GM19240 (cell line): Measurements from ENCODE around the gene FNIP2.
"Not testable (repeated sequence)": the region's sequence is repeated elsewhere in the genome, so short reads cannot be mapped to it uniquely, and the experiment has no call there.

ENCODE experiments used
- DNase-seq: peaks from one replicate; pipeline ENCODE4 v3.0.0; 2011; ENCODE audit warnings: low spot score; ENCODE audit not compliant: insufficient read length

Gene FNIP2

DNA sequence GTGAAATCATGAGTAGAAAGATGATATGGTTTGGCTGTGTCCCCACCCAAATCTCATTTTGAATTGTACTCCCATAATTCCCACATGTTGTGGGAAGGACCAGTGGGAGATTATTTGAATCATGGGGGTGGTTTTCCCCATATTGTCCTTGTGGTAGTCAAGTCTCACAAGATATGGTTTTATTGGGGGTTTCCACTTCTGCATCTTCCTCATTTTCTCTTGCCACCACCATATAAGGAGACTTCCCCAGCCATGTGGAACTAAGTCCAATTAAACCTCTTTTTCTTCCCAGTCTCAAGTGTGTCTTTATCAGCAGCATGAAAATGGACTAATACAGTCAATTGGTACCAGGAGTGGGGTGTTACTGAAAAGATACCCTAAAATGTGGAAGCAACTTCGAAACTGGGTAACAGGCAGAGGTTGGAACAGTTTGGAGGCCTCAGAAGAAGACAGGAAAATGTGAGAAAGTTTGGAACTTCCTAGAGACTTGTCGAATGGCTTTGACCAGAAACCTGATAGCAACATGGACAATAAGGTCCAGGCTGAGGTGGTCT lies 183.5 kb downstream of the FNIP2 start:
- not testable (repeated sequence) for DNase-seq

DNA sequence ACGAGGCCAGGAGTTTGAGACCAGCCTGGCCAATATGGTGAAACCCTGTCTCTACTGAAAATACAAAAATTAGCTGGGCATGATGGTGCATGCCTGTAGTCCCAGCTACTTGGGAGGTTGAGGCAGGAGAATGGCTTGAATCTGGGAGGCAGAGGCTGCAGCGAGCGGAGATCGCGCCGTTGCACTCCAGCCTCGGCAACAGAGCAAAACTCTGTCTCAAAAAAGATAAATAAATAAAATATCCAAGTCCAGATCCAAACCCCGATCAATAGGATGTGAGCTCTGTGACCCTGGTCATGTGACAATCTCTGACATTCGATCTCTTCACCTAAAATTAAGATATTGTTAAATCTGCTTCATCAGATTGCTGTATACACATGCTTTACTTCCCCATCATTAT lies 187.5 kb downstream of the FNIP2 start:
- not testable (repeated sequence) for DNase-seq

DNA sequence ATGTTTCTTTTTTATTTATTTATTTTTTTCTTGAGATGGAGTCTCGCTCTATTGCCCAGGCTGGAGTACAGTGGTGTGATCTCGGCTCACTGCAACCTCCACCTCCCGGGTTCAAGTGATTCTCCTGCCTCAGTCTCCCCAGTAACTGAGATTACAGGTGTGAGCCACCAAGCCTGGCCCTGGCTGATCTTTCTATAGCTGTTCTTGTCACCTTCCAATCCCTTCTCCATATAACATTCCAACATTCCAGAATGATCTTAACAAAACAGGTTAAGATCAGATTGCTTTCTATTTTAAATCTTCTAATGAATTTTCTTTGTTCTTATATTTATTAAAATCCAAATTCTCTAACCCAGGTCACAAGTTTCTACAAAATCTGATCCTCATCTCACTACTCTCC lies 188.1 kb downstream of the FNIP2 start:
- DNase-seq, result not testable (repeated sequence)
